Motor neuron (in vitro differentiated cells): ENCODE measurements around the gene POM121C. TPM values are rescaled to one million over a fixed set of nuclear protein-coding genes. Genes with fewer than 3 reads are reported as not detected.
"Not testable (repeated sequence)": the region's sequence is repeated elsewhere in the genome, so short reads cannot be mapped to it uniquely, and the experiment has no call there.

Source experiments
- ATAC-seq, 8 experiments: fragments of 200-7000 bp; cut with Tn5 transposase; replicated peaks in 6 of 8; 2 replicates each; pipeline ENCODE4 v1.8.0; 2021; ENCODE audit warnings: mild to moderate bottlenecking in 8 of 8, moderate library complexity in 8 of 8
- H3K27ac ChIP-seq, 2 donors: fragments of 250-450 bp; sonication (Bioruptor Pico); 2 replicates each; pipeline ENCODE4 v1.9.0; 2021; ENCODE audit warnings: antibody characterized with exemption in 2 of 2, mild to moderate bottlenecking in 2 of 2, moderate library complexity in 1 of 2
- H3K4me1 ChIP-seq, 2 donors: fragments of 250-450 bp; sonication (Bioruptor Pico); replicated peaks in 1 of 2; 2 replicates each; pipeline ENCODE4 v1.6.1; 2021; ENCODE audit warnings: antibody characterized with exemption in 2 of 2, mild to moderate bottlenecking in 2 of 2, moderate library complexity in 1 of 2
- H3K4me3 ChIP-seq, 5 donors: fragments of 250-450 bp; sonication (Bioruptor Pico); 2 replicates each; pipeline ENCODE4 v1.9.0; 2021; ENCODE audit warnings: antibody characterized with exemption in 5 of 5, mild to moderate bottlenecking in 5 of 5, moderate library complexity in 4 of 5
- WGBS, 10 experiments: fragments of 450-650 bp; shearing (Covaris generic); methylation state at CpG; one replicate each; pipeline ENCODE4 v1.0.0; 2022; 5-methylcytosine and 5-hydroxymethylcytosine counted together
- in situ Hi-C, 9 experiments: fragments of 400-800 bp; cut with MboI; loops; one replicate each; pipeline ENCODE4 v1.15.0; 2021; ENCODE audit warnings: low sequenced_read_pairs in 9 of 9, low pct_unique_long_range_greater_than_20kb in 2 of 9; ENCODE audit not compliant: unreplicated experiment in 9 of 9
- total RNA-seq, 8 experiments: library from RNA; unstranded; fragments of 300-600 nt; gene quantifications; 2 replicates each; pipeline versions ENCODE4 v1.2.3 to v1.2.4, GENCODE V29; 2022

POM121C gene
- total RNA-seq, 8 experiments from 2014 or later = 8.0 to 34.1 (median 12.5) TPM

- H3K4me1 ChIP-seq, H3K4me3 ChIP-seq, in situ Hi-C loops, H3K27ac ChIP-seq, ATAC-seq: not testable (repeated sequence)
- no CpG with 5 or more reads among the region's 13 CpGs for WGBS, 10 experiments
Measured at GRCh38 chr7:75419210-75419609, 66.9 kb downstream of the POM121C start.

GRCh38 chr7:75418292-75418858, 67.7 kb downstream of the POM121C start:
- in situ Hi-C loops, H3K4me1 ChIP-seq, H3K27ac ChIP-seq, H3K4me3 ChIP-seq: not testable (repeated sequence)
- peak in 1 of 8 experiments; percentile 51 for ATAC-seq
- no CpG with 5 or more reads among the region's 20 CpGs for WGBS, 10 experiments

GRCh38 chr7:75416787-75417186, 69.3 kb downstream of the POM121C start:
- no CpG with 5 or more reads among the region's 9 CpGs for WGBS, 10 experiments
- H3K4me3 ChIP-seq, in situ Hi-C loops, H3K4me1 ChIP-seq, ATAC-seq, H3K27ac ChIP-seq: not testable (repeated sequence)

GRCh38 chr7:75415829-75416373, 70.2 kb downstream of the POM121C start:
- WGBS, 10 experiments = no CpG with 5 or more reads among the region's 27 CpGs
- in situ Hi-C loops, H3K27ac ChIP-seq, H3K4me3 ChIP-seq, ATAC-seq, H3K4me1 ChIP-seq: not testable (repeated sequence)

GRCh38 chr7:75415428-75415817, 70.7 kb downstream of the POM121C start:
- H3K4me3 ChIP-seq, H3K27ac ChIP-seq, H3K4me1 ChIP-seq, in situ Hi-C loops, ATAC-seq: not testable (repeated sequence)
- WGBS, 10 experiments = 100% methylated on average over 1 of the region's 11 CpGs; no CpG with 5 or more reads in 9 of the 10 experiments

- H3K4me3 ChIP-seq, H3K27ac ChIP-seq, H3K4me1 ChIP-seq, in situ Hi-C loops: not testable (repeated sequence)
- WGBS, 10 experiments = 100% methylated on average over 2 of the region's 13 CpGs; no CpG with 5 or more reads in 9 of the 10 experiments
- ATAC-seq = peak in 3 of 8 experiments; percentile 1 to 10 (median 9)
Measured at GRCh38 chr7:75414708-75415427, 71.2 kb downstream of the POM121C start.

GRCh38 chr7:75414204-75414603, 71.9 kb downstream of the POM121C start:
- H3K4me1 ChIP-seq, H3K27ac ChIP-seq, in situ Hi-C loops, H3K4me3 ChIP-seq: not testable (repeated sequence)
- no CpG with 5 or more reads among the region's 6 CpGs for WGBS, 10 experiments
- peak in 7 of 8 experiments; percentile 5 to 85 (median 70) for ATAC-seq

- H3K4me3 ChIP-seq, H3K4me1 ChIP-seq, in situ Hi-C loops, ATAC-seq, H3K27ac ChIP-seq: not testable (repeated sequence)
- WGBS, 10 experiments = no CpG with 5 or more reads among the region's 13 CpGs
Measured at GRCh38 chr7:75410823-75411173, 75.3 kb downstream of the POM121C start.

GRCh38 chr7:75409880-75410822, 75.9 kb downstream of the POM121C start:
- no CpG with 5 or more reads among the region's 74 CpGs for WGBS, 10 experiments
- H3K4me3 ChIP-seq = peak overlapping the region in 1 of 5 donors; percentile 33
- in situ Hi-C loops, H3K4me1 ChIP-seq, H3K27ac ChIP-seq: not testable (repeated sequence)
- peak; percentile 79 to 95 (median 84) for ATAC-seq

- no CpG with 5 or more reads among the region's 18 CpGs for WGBS, 10 experiments
- in situ Hi-C loops, H3K27ac ChIP-seq, H3K4me1 ChIP-seq, H3K4me3 ChIP-seq: not testable (repeated sequence)
- ATAC-seq = peak; percentile 26 to 82 (median 48)
Measured at GRCh38 chr7:75404663-75405062, 81.4 kb downstream of the POM121C start.

GRCh38 chr7:75403455-75404443, 82.3 kb downstream of the POM121C start:
- WGBS, 10 experiments = no CpG with 5 or more reads among the region's 28 CpGs
- peak in 2 of 8 experiments; percentile 11 to 17 for ATAC-seq

GRCh38 chr7:75400575-75400974, 85.5 kb downstream of the POM121C start:
- in situ Hi-C loops, ATAC-seq, H3K4me3 ChIP-seq, H3K27ac ChIP-seq, H3K4me1 ChIP-seq: not testable (repeated sequence)
- no CpG with 5 or more reads among the region's 6 CpGs for WGBS, 10 experiments

More at GRCh38 chr7:75403455-75404443, 82.3 kb downstream of the POM121C start:
- in situ Hi-C loops, H3K27ac ChIP-seq, H3K4me3 ChIP-seq, H3K4me1 ChIP-seq: not testable (repeated sequence)
